K562 (cell line): ENCODE measurements around the gene NDUFAF8. TPM values are rescaled to one million over a fixed set of nuclear protein-coding genes. Genes with fewer than 3 reads are reported as not detected.

ENCODE experiments used
- ATAC-seq: fragments of 200-7000 bp; cut with Tn5 transposase; 3 replicates; pipeline ENCODE4 v1.9.1; 2020; ENCODE audit warnings: moderate library complexity
- BruUV-seq: library from RNA; stranded (reverse); fragments of 400-500 nt; replicated peaks from 2 replicates; lab custom pipeline; 2021; lab: Mats Ljungman, UMichigan
- CTCF ChIA-PET: fragments of 300-600 bp; formaldehyde crosslinking; extraction: SDS; loops from one replicate; lab custom pipeline; 2021; ENCODE audit warnings: low intra/inter-chr PET ratio; lab: Yijun Ruan, JAX
- POLR2A ChIA-PET: fragments of 300-600, 350-650 bp; sonication (Branson Sonifier 250); formaldehyde crosslinking; extraction: SDS; loops from one replicate; lab custom pipeline; 2021; ENCODE audit warnings: antibody characterized with exemption, inconsistent platforms; lab: Yijun Ruan, JAX
- DNase-seq, 4 experiments: peaks; one replicate each; pipeline versions ENCODE4 v3.0.0 to v3.0.0-alpha.2; 2011 to 2018; ENCODE audit warnings: low spot score in 3 of 4, mixed read lengths in 3 of 4; ENCODE audit errors: extremely low read depth in 1 of 4
- FAIRE-seq: peaks from 2 replicates; lab custom pipeline; 2011; peaks lifted over from hg19 to GRCh38; lab: Jason Lieb, UNC
- H2AFZ ChIP-seq: 2 replicates; pipeline ENCODE4 v1.6.0; 2011; ENCODE audit warnings: low read depth, low read length, control low read depth, inconsistent platforms
- H3K27ac ChIP-seq: fragments of 200-600 bp; 3 replicates; pipeline ENCODE4 v1.8.0; 2011; ENCODE audit warnings: low read depth, mild to moderate bottlenecking, control low read depth, inconsistent platforms, low read length, moderate library complexity, mixed read lengths; ENCODE audit errors: extremely low read depth
- H3K27me3 ChIP-seq, 2 experiments: fragments of 300-600 bp in 1 of 2; 2 replicates in 1 of 2; 3 replicates in 1 of 2; pipeline versions ENCODE4 v1.6.0 to v1.8.0; 2011; ENCODE audit warnings: inconsistent platforms in 2 of 2, low read length in 2 of 2, mild to moderate bottlenecking in 1 of 2, mixed read lengths in 1 of 2, moderate library complexity in 1 of 2; ENCODE audit not compliant: control insufficient read depth in 2 of 2, insufficient read depth in 2 of 2
- H3K36me3 ChIP-seq: fragments of 300-600 bp; 3 replicates; pipeline ENCODE4 v1.8.0; 2011; ENCODE audit warnings: mild to moderate bottlenecking, low read length, inconsistent platforms; ENCODE audit not compliant: control insufficient read depth, insufficient read depth
- H3K4me1 ChIP-seq, 2 experiments: fragments of 200-600 bp in 1 of 2; replicated peaks in 1 of 2; 2 replicates in 1 of 2; 3 replicates in 1 of 2; pipeline versions ENCODE4 v1.5.1 to v1.8.0; 2011; ENCODE audit warnings: inconsistent platforms in 2 of 2, low read length in 2 of 2, mild to moderate bottlenecking in 1 of 2, mixed read lengths in 1 of 2, moderate library complexity in 1 of 2; ENCODE audit not compliant: control insufficient read depth in 2 of 2, insufficient read depth in 2 of 2
- H3K4me2 ChIP-seq: 2 replicates; pipeline ENCODE4 v1.6.1; 2011; ENCODE audit warnings: low read length, control low read depth, inconsistent platforms, mixed read lengths; ENCODE audit not compliant: insufficient read depth
- H3K4me3 ChIP-seq: fragments of 200-600 bp; sonication (generic), shearing (Covaris generic); 2 replicates; pipeline ENCODE4 v1.5.1; 2016; ENCODE audit warnings: control low read depth, inconsistent platforms
- H3K79me2 ChIP-seq: fragments of 200-600 bp; 3 replicates; pipeline ENCODE4 v1.8.0; 2011; ENCODE audit warnings: low read length, inconsistent platforms; ENCODE audit not compliant: control insufficient read depth, insufficient read depth
- H3K9ac ChIP-seq, 2 experiments: 2 replicates each; pipeline versions ENCODE4 v1.6.0 to v1.6.1; 2011; ENCODE audit warnings: low read depth in 2 of 2, low read length in 2 of 2, control low read depth in 1 of 2, inconsistent platforms in 1 of 2, mild to moderate bottlenecking in 1 of 2, mixed read lengths in 1 of 2; ENCODE audit not compliant: insufficient read depth in 1 of 2
- H3K9me1 ChIP-seq: one replicate; pipeline ENCODE4 v1.6.0; 2011; ENCODE audit warnings: inconsistent platforms, mild to moderate bottlenecking, low read length, moderate library complexity; ENCODE audit not compliant: control insufficient read depth, insufficient read depth
- H3K9me3 ChIP-seq: replicated peaks from 2 replicates; pipeline ENCODE4 v1.5.1; 2011; ENCODE audit warnings: low read depth, low read length, inconsistent platforms; ENCODE audit not compliant: control insufficient read depth, insufficient read depth
- H4K20me1 ChIP-seq: replicated peaks from 2 replicates; pipeline ENCODE4 v1.6.1; 2011; ENCODE audit warnings: low read length, inconsistent platforms, mixed read lengths; ENCODE audit not compliant: control insufficient read depth, insufficient read depth
- CREM ChIP-seq: IDR thresholded peaks from 2 replicates; pipeline ENCODE4 v1.6.1; 2014; ENCODE audit warnings: antibody characterized with exemption, low read depth
- FIP1L1 ChIP-seq: fragments of 200-400 bp; formaldehyde crosslinking; IDR thresholded peaks from 2 replicates; pipeline ENCODE4 v1.6.1; 2018; ENCODE audit warnings: mild to moderate bottlenecking, low read depth, low read length; ENCODE audit not compliant: poor library complexity, severe bottlenecking
- HMG20B ChIP-seq: fragments of 250-450 bp; sonication (Bioruptor Pico); IDR thresholded peaks from 2 replicates; pipeline ENCODE4 v1.5.0; 2021; ENCODE audit warnings: mild to moderate bottlenecking
- HMGN3 ChIP-seq: IDR thresholded peaks from 2 replicates; pipeline ENCODE4 v1.6.1; 2011; ENCODE audit warnings: borderline replicate concordance, low read depth, mild to moderate bottlenecking, mixed read lengths, low read length; ENCODE audit not compliant: insufficient read length; ENCODE audit errors: extremely low read depth
- NCOA1 ChIP-seq: fragments of 450-650 bp; IDR thresholded peaks from 2 replicates; pipeline ENCODE4 v1.6.1; 2016; ENCODE audit warnings: low read depth
- NCOA2 ChIP-seq, 2 experiments: fragments of 450-650 bp; IDR thresholded peaks; 2 replicates each; pipeline ENCODE4 v1.6.1; 2018; ENCODE audit warnings: mild to moderate bottlenecking in 2 of 2, moderate library complexity in 1 of 2; ENCODE audit not compliant: partially characterized antibody in 2 of 2
- NFE2L1 ChIP-seq: fragments of 450-650 bp; IDR thresholded peaks from 2 replicates; pipeline ENCODE4 v1.6.1; 2016; ENCODE audit warnings: missing genetic modification characterization, low read depth, mild to moderate bottlenecking, missing compliant biosample characterization, moderate library complexity, borderline replicate concordance
- NR2C1 ChIP-seq, 2 experiments: fragments of 450-650 bp; IDR thresholded peaks; 2 replicates each; pipeline ENCODE4 v1.6.1; 2017; ENCODE audit warnings: mild to moderate bottlenecking in 2 of 2, antibody characterized with exemption in 1 of 2, inconsistent platforms in 1 of 2, missing compliant biosample characterization in 1 of 2, missing genetic modification characterization in 1 of 2
- PCBP1 ChIP-seq: fragments of 200-400 bp; formaldehyde crosslinking; IDR thresholded peaks from 2 replicates; pipeline ENCODE4 v1.6.1; 2018; ENCODE audit warnings: mild to moderate bottlenecking, low read depth, low read length; ENCODE audit not compliant: poor library complexity, severe bottlenecking
- POLR2A ChIP-seq: fragments of 450-650 bp; conservative IDR thresholded peaks from 2 replicates; pipeline ENCODE4 v1.6.1; 2016
- POLR2G ChIP-seq: fragments of 200-400 bp; formaldehyde crosslinking; IDR thresholded peaks from 2 replicates; pipeline ENCODE4 v1.6.1; 2017; ENCODE audit warnings: low read depth, mild to moderate bottlenecking, antibody characterized with exemption, low read length, moderate library complexity
- RAD51 ChIP-seq: fragments of 450-650 bp; IDR thresholded peaks from 2 replicates; pipeline ENCODE4 v1.7.1; 2016; ENCODE audit warnings: low read depth, mild to moderate bottlenecking, borderline replicate concordance
- RBFOX2 ChIP-seq: fragments of 200-400 bp; formaldehyde crosslinking; IDR thresholded peaks from 2 replicates; pipeline ENCODE4 v1.6.1; 2017; ENCODE audit warnings: low read depth, mild to moderate bottlenecking, low read length, moderate library complexity
- RHOXF2B ChIP-seq: fragments of 250-450 bp; sonication (Bioruptor Pico); conservative IDR thresholded peaks from 2 replicates; pipeline ENCODE4 v1.5.1; 2021
- SMAD2 ChIP-seq: fragments of 150-350 bp; IDR thresholded peaks from 2 replicates; pipeline ENCODE4 v1.6.1; 2014; ENCODE audit warnings: low read depth, mild to moderate bottlenecking, low read length
- TFAM ChIP-seq: fragments of 250-450 bp; sonication (Bioruptor Pico); conservative IDR thresholded peaks from 2 replicates; pipeline ENCODE4 v1.5.0; 2021; ENCODE audit warnings: mild to moderate bottlenecking, moderate library complexity
- ZFPM2 ChIP-seq: fragments of 250-450 bp; sonication (Bioruptor Pico); IDR thresholded peaks from 2 replicates; pipeline ENCODE4 v1.5.1; 2022; ENCODE audit warnings: mild to moderate bottlenecking
- ZNF12 ChIP-seq: sonication (generic); formaldehyde crosslinking; IDR thresholded peaks from 2 replicates; pipeline ENCODE4 v1.4.0; 2020; ENCODE audit warnings: mild to moderate bottlenecking, missing genetic modification reagents
- ZNF121 ChIP-seq: sonication (generic); formaldehyde crosslinking; conservative IDR thresholded peaks from 2 replicates; pipeline ENCODE4 v1.8.0; 2022; ENCODE audit warnings: missing genetic modification reagents
- WGBS: fragments of 100-300 bp; shearing (Covaris generic); methylation state at CpG from one replicate; pipeline ENCODE4 v1.1.6; 2016; ENCODE audit warnings: low coverage, mixed read lengths; ENCODE audit not compliant: insufficient coverage; ENCODE audit errors: missing lambda C conversion rate; 5-methylcytosine and 5-hydroxymethylcytosine counted together
- in situ Hi-C: fragments of 300-500 bp; cut with MboI; formaldehyde crosslinking; loops from 4 replicates; pipeline ENCODE4 v1.15.0; 2018; ENCODE audit warnings: inconsistent platforms, mixed read lengths
- intact Hi-C: fragments of 100-400 bp; cut with micrococcal nuclease; formaldehyde crosslinking; loops from 2 replicates; pipeline ENCODE4 v1.14.2; 2022
- polyA plus RNA-seq, 8 experiments: library from polyadenylated mRNA; depleted of rRNA in 4 of 8; stranded (reverse) in 5 of 8; unstranded in 3 of 8; fragments of >200 nt; fragmentation: Nextera tagmentation in 2 of 8; fragmentation: Illumina TruSeq in 1 of 8; extraction: Ambion mirVana in 2 of 8; extraction: Trizol in 1 of 8; gene quantifications; 2 replicates each; pipeline versions ENCODE4 v1.2.1 to v1.2.3, GENCODE V29; 2011 to 2014; ENCODE audit warnings: inconsistent platforms in 1 of 8, missing spikeins in 1 of 8
- total RNA-seq, 7 experiments: library from RNA; depleted of rRNA in 6 of 7; stranded (reverse); fragments of >200 nt in 6 of 7; fragmentation: Illumina TruSeq in 2 of 7; extraction: Trizol in 2 of 7; gene quantifications; 2 replicates each; pipeline versions ENCODE4 v1.2.1 to v1.2.3, GENCODE V29; 2011 to 2021; ENCODE audit warnings: low replicate concordance in 1 of 7
- TF ChIP-seq, protein P1 (sequence below): sonication (generic); formaldehyde crosslinking; IDR thresholded peaks from 2 replicates; pipeline ENCODE4 v1.9.0; 2022; ENCODE audit warnings: mild to moderate bottlenecking, missing genetic modification reagents
- TF ChIP-seq, protein P2 (sequence below): sonication (generic); formaldehyde crosslinking; IDR thresholded peaks from 2 replicates; pipeline ENCODE4 v1.8.1; 2023; ENCODE audit warnings: mild to moderate bottlenecking, missing genetic modification reagents

NDUFAF8 gene
- total and polyA plus RNA-seq, 9 of the 15 experiments (the other 6 are each of a cell fraction or from before 2014, with no cell fraction given) = 13.5 to 144 (median 90.0) TPM

DNA sequence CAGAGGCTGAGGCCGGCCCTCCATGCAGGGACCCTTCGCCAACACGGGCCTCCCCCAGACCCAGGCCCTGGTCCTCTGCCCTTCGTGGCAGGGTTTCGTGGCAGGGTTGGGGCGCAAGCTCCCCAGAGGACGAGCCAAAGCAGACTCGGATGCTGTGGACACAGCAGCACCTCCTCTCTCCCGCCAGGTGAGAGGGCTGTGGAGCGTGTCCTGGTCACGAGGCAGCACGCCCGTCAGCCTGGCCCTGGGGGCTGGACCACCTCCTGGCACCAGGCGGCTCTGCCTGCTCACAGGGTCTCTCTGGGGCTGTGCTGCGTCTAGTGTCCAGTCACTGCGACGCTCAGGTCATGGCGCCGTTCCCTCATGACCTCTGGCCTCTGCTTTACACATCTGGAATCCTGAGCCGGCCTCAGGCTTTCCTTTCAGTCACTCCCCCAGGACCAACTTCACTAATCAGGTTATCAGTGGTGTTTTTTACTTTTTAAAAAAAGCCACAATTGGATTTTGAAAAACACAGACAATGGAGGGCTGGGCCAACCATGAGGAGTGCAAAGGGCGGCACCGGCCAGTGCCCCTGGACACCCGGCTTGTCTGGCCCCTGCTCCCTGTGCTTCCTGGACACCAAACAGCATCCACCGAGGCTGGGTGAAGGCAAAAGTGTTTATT is 5.4 kb downstream of the NDUFAF8 start:
- H3K36me3 ChIP-seq = peaks cover 20% of the 10 kb centered on the region; the same call in 1 of the 3 replicates
- intact Hi-C loops = no loop called here
- in situ Hi-C loops = loop anchor here (5.0 to 25.0 kb wide), 2 partner anchors 107 to 238 kb away; no protein-coding TSS in a partner anchor
- TF ChIP-seq, protein P1, sequence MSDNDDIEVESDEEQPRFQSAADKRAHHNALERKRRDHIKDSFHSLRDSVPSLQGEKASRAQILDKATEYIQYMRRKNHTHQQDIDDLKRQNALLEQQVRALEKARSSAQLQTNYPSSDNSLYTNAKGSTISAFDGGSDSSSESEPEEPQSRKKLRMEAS (CRISPR knock-in tag) = no peak; the same call in 1 of the 2 replicates
- no peak for TF ChIP-seq NCOA1
- no peak for TF ChIP-seq NCOA2 (IDR thresholded peaks at IDR 0.05; ENCODE audit: partially characterized antibody in 2 of 2)
- no peak for TF ChIP-seq HMG20B (CRISPR knock-in tag)
- peak; percentile 32 for TF ChIP-seq HMGN3
- TF ChIP-seq RAD51 = no peak
- TF ChIP-seq NFE2L1 = no peak
- TF ChIP-seq SMAD2 = no peak
- no peak for TF ChIP-seq ZFPM2 (CRISPR knock-in tag)
- peak; percentile 51 for TF ChIP-seq FIP1L1
- TF ChIP-seq PCBP1 = peak; percentile 23
- TF ChIP-seq POLR2A = peak; percentile 66
- TF ChIP-seq POLR2G = peak; percentile 77
- TF ChIP-seq, protein P2, sequence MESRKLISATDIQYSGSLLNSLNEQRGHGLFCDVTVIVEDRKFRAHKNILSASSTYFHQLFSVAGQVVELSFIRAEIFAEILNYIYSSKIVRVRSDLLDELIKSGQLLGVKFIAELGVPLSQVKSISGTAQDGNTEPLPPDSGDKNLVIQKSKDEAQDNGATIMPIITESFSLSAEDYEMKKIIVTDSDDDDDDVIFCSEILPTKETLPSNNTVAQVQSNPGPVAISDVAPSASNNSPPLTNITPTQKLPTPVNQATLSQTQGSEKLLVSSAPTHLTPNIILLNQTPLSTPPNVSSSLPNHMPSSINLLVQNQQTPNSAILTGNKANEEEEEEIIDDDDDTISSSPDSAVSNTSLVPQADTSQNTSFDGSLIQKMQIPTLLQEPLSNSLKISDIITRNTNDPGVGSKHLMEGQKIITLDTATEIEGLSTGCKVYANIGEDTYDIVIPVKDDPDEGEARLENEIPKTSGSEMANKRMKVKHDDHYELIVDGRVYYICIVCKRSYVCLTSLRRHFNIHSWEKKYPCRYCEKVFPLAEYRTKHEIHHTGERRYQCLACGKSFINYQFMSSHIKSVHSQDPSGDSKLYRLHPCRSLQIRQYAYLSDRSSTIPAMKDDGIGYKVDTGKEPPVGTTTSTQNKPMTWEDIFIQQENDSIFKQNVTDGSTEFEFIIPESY = peak; percentile 85
- no peak for TF ChIP-seq ZNF121
- TF ChIP-seq RBFOX2 = peak; percentile 27; the same call in 1 of the 2 replicates
- TF ChIP-seq ZNF12 (CRISPR knock-in tag) = no peak
- 0 out of 2 replicates have a peak, but pooled peaks have one; percentile 25 for TF ChIP-seq NR2C1 (IDR thresholded peaks at IDR 0.05)
- no peak for TF ChIP-seq NR2C1 (tag; IDR thresholded peaks at IDR 0.05)
- TF ChIP-seq RHOXF2B (CRISPR knock-in tag) = no peak
- no peak for TF ChIP-seq CREM
- no peak for TF ChIP-seq TFAM

More for the DNA sequence above, 5.4 kb downstream of the NDUFAF8 start:
- Histone ChIP-seq H3K79me2 (peaks cover 21% of the 10 kb centered on the region), H3K9me1 (no peaks in the 10 kb centered on the region), H3K4me2 (no peak overlapping the region), H3K9me3 (no peaks in the 10 kb centered on the region), H2AFZ (no peak overlapping the region), H3K9ac (peak overlapping the region in 1 of 2 experiments; percentile 66; a peak in 2 of 4 replicates), H4K20me1 (peaks cover 6% of the 10 kb centered on the region; the same call in 1 of the 2 replicates), H3K4me1 (peaks cover 5 to 81% of the 10 kb centered on the region in 2 experiments; a peak in 4 of 5 replicates), H3K27me3 (no peaks in the 10 kb centered on the region), H3K27ac (no peak overlapping the region), H3K4me3 (no peak overlapping the region)
- no TSS peak for BruUV-seq
- POLR2A ChIA-PET = interaction anchor here (0.6 to 1.9 kb wide), 3 partner anchors 9 to 264 kb away, joined by 3 to 4 read pairs (median 4); no protein-coding TSS in a partner anchor
- no peak for DNase-seq
- FAIRE-seq = peak; percentile 48
- WGBS = 67% methylated on average over 24 of the region's 24 CpGs
- CTCF ChIA-PET = no interaction called here
- peak; percentile 6; the same call in 2 of the 3 replicates for ATAC-seq
